Neuronal stem cell (in vitro differentiated cells): Measurements from ENCODE around the gene TRERF1.
"Not testable (repeated sequence)": the region's sequence is repeated elsewhere in the genome, so short reads cannot be mapped to it uniquely, and the experiment has no call there.

Experiments
- DNase-seq: peaks from one replicate; pipeline ENCODE4 v3.0.0-alpha.2; 2013; ENCODE audit warnings: low spot score
- H2AFZ ChIP-seq: one replicate; pipeline ENCODE4 v1.6.1; 2013; ENCODE audit warnings: mild to moderate bottlenecking, low read length, inconsistent platforms
- H2AK5ac ChIP-seq: 2 replicates; pipeline ENCODE4 v1.6.1; 2013; ENCODE audit warnings: low read depth, mild to moderate bottlenecking, inconsistent platforms, low read length, moderate library complexity, mixed read lengths
- H2BK120ac ChIP-seq: 2 replicates; pipeline ENCODE4 v1.6.1; 2013; ENCODE audit warnings: low read depth, mild to moderate bottlenecking, inconsistent platforms, low read length, moderate library complexity, mixed read lengths
- H2BK12ac ChIP-seq: one replicate; pipeline ENCODE4 v1.6.1; 2013; ENCODE audit warnings: low read length, inconsistent platforms
- H2BK15ac ChIP-seq: 2 replicates; pipeline ENCODE4 v1.6.1; 2013; ENCODE audit warnings: mild to moderate bottlenecking, low read length, inconsistent platforms, mixed read lengths
- H2BK5ac ChIP-seq: one replicate; pipeline ENCODE4 v1.6.1; 2013; ENCODE audit warnings: inconsistent platforms, mild to moderate bottlenecking, low read length, moderate library complexity
- H3K14ac ChIP-seq: one replicate; pipeline ENCODE4 v1.6.1; 2013; ENCODE audit warnings: low read length, inconsistent platforms
- H3K18ac ChIP-seq: 2 replicates; pipeline ENCODE4 v1.6.1; 2013; ENCODE audit warnings: low read length, inconsistent platforms
- H3K23ac ChIP-seq: 2 replicates; pipeline ENCODE4 v1.6.1; 2013; ENCODE audit warnings: low read depth, mild to moderate bottlenecking, mixed read lengths, low read length, inconsistent platforms; ENCODE audit not compliant: poor library complexity
- H3K27ac ChIP-seq: replicated peaks from 3 replicates; pipeline ENCODE4 v1.5.1; 2013; ENCODE audit warnings: low read length, inconsistent platforms
- H3K27me3 ChIP-seq, 3 experiments: 2 replicates each; pipeline ENCODE4 v1.6.1; 2013; ENCODE audit warnings: low read length in 3 of 3, mild to moderate bottlenecking in 2 of 3, inconsistent platforms in 1 of 3, low read depth in 1 of 3, mixed read lengths in 1 of 3, moderate library complexity in 1 of 3; ENCODE audit not compliant: control insufficient read depth in 3 of 3, insufficient read depth in 3 of 3
- H3K36me3 ChIP-seq, 2 donors: replicated peaks in 1 of 2; 2 replicates each; pipeline ENCODE4 v1.6.1; 2013; ENCODE audit warnings: low read length in 2 of 2; ENCODE audit not compliant: control insufficient read depth in 2 of 2, insufficient read depth in 2 of 2
- H3K4ac ChIP-seq: 2 replicates; pipeline ENCODE4 v1.6.1; 2013; ENCODE audit warnings: inconsistent platforms, mild to moderate bottlenecking, low read length, moderate library complexity
- H3K4me1 ChIP-seq, 2 donors: 1 replicate in 1 of 2; 2 replicates in 1 of 2; pipeline ENCODE4 v1.6.1; 2013; ENCODE audit warnings: low read length in 2 of 2, low read depth in 1 of 2; ENCODE audit not compliant: control insufficient read depth in 2 of 2, insufficient read depth in 1 of 2
- H3K4me2 ChIP-seq: one replicate; pipeline ENCODE4 v1.6.1; 2013; ENCODE audit warnings: mild to moderate bottlenecking, low read length, inconsistent platforms; ENCODE audit not compliant: insufficient read depth, poor library complexity, severe bottlenecking
- H3K4me3 ChIP-seq, 2 donors: 2 replicates each; pipeline ENCODE4 v1.5.1; 2013; ENCODE audit warnings: low read length in 2 of 2, mild to moderate bottlenecking in 2 of 2, inconsistent platforms in 1 of 2, moderate library complexity in 1 of 2
- H3K79me1 ChIP-seq: one replicate; pipeline ENCODE4 v1.6.1; 2013; ENCODE audit warnings: low read depth, mild to moderate bottlenecking, inconsistent platforms, low read length, moderate library complexity
- H3K9ac ChIP-seq: one replicate; pipeline ENCODE4 v1.6.1; 2013; ENCODE audit warnings: mild to moderate bottlenecking, low read depth, low read length, inconsistent platforms; ENCODE audit not compliant: poor library complexity
- H3K9me3 ChIP-seq, 2 donors: replicated peaks in 1 of 2; 2 replicates each; pipeline versions ENCODE3 to v1.6.1; 2013; ENCODE audit warnings: low read length in 2 of 2, mild to moderate bottlenecking in 2 of 2, inconsistent platforms in 1 of 2, low read depth in 1 of 2, mixed read lengths in 1 of 2, moderate library complexity in 1 of 2; ENCODE audit not compliant: control insufficient read depth in 2 of 2, insufficient read depth in 1 of 2
- H4K8ac ChIP-seq: one replicate; pipeline ENCODE4 v1.6.1; 2013; ENCODE audit warnings: low read depth, mild to moderate bottlenecking, inconsistent platforms, low read length, moderate library complexity
- H4K91ac ChIP-seq: one replicate; pipeline ENCODE4 v1.6.1; 2013; ENCODE audit warnings: low read length, low read depth, mild to moderate bottlenecking, inconsistent platforms; ENCODE audit not compliant: poor library complexity
- WGBS, 2 donors: extraction: QIAGEN DNeasy Blood & Tissue Kit; methylation state at CpG; one replicate each; pipeline ENCODE4 v1.1.7; 2013; ENCODE audit warnings: missing lambda C conversion rate in 2 of 2, mixed read lengths in 1 of 2; ENCODE audit not compliant: insufficient read length in 2 of 2, insufficient replicate concordance in 1 of 2; ENCODE audit errors: extremely low coverage in 2 of 2; 5-methylcytosine and 5-hydroxymethylcytosine counted together

The TRERF1 gene

GRCh38 chr6:42217157-42217518 is 234.6 kb downstream of the TRERF1 start:
- H3K4me2 ChIP-seq, result peak overlapping the region; percentile 61
- H3K18ac ChIP-seq, result no peak overlapping the region
- H3K27ac ChIP-seq, result peak overlapping the region; percentile 88
- no peak overlapping the region for H3K23ac ChIP-seq
- no peaks in the 10 kb centered on the region for H3K27me3 ChIP-seq
- no peak overlapping the region for H2BK120ac ChIP-seq
- no peak overlapping the region for H2AK5ac ChIP-seq
- H3K4me1 ChIP-seq, result peaks cover 0 to 3% of the 10 kb centered on the region in 2 donors
- no peak overlapping the region for H2BK12ac ChIP-seq
- no CpG with 5 or more reads among the region's 5 CpGs for WGBS, 2 donors
- no peak overlapping the region for H4K91ac ChIP-seq
- no peak for DNase-seq
- H3K9me3 ChIP-seq, result no peaks in the 10 kb centered on the region
- peak overlapping the region; percentile 71 to 91 for H3K4me3 ChIP-seq
- peaks cover under 1 to 22% of the 10 kb centered on the region in 2 donors for H3K36me3 ChIP-seq
- peaks cover 2% of the 10 kb centered on the region for H3K79me1 ChIP-seq
- H2BK15ac ChIP-seq, result no peak overlapping the region
- no peak overlapping the region for H4K8ac ChIP-seq
- H3K9ac ChIP-seq, result no peak overlapping the region
- peak overlapping the region; percentile 85 for H2AFZ ChIP-seq
- no peak overlapping the region for H2BK5ac ChIP-seq
- H3K14ac ChIP-seq, result no peak overlapping the region
- H3K4ac ChIP-seq, result no peak overlapping the region

- H3K4me2 ChIP-seq, result peak overlapping the region; percentile 23
- not testable (repeated sequence) for H3K18ac ChIP-seq, H4K91ac ChIP-seq, H3K23ac ChIP-seq, H2BK120ac ChIP-seq, H3K79me1 ChIP-seq, H2BK5ac ChIP-seq, H3K14ac ChIP-seq, H3K4me1 ChIP-seq, H3K27ac ChIP-seq, H3K27me3 ChIP-seq, DNase-seq, H3K4ac ChIP-seq, H2BK15ac ChIP-seq, H2AK5ac ChIP-seq, H3K9me3 ChIP-seq, H2AFZ ChIP-seq, H3K9ac ChIP-seq, H2BK12ac ChIP-seq
- no CpG with 5 or more reads among the region's 18 CpGs for WGBS, 2 donors
- peak overlapping the region; percentile 17 for H4K8ac ChIP-seq
- peaks cover 1 to 28% of the 10 kb centered on the region in 2 donors for H3K36me3 ChIP-seq
- H3K4me3 ChIP-seq, result peak overlapping the region in 1 of 2 donors; percentile 71
Measured at GRCh38 chr6:42216495-42216894, 235.2 kb downstream of the TRERF1 start.

DNA sequence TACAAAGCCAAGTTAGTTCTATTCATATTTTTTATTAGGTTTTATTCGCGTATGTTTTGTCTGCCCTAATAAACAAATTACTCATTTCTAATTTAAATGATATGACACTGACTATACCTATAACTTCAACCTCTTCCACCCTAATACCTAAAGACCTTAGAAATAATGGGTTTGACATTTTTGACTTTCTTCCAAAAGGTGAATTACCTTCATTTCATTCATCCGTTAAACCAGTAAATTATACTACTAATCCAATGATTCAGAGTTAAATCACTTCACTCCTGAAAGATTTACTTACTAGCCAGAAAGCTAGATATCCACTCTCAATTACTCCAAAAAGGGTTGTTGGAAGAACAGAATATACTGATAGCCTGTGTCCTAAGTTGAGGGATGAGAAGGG is 239.3 kb downstream of the TRERF1 start:
- WGBS, 2 donors, result no CpG with 5 or more reads among the region's 3 CpGs

DNA sequence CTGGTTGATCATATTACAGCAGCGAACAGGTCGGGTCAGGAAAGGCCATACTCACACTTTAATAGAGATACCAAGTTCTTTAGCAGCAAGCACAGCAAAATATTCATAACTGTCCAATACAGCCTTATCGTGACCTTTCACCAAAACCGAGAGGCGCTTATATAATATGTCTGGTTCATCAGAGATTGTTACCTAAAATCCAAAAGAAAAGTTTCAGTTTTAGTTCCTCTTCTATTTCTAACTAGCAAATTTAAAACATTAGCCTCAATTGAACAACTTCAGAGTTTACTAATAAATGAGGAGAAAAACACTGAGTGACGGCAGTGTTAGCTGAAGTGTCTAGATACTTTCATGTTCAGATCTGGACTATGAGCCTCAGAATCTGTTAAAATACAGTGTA is 240.0 kb downstream of the TRERF1 start:
- Histone ChIP-seq H2BK15ac (no peak overlapping the region), H3K36me3 (peaks cover 11 to 70% of the 10 kb centered on the region in 2 donors), H3K27me3 (no peaks in the 10 kb centered on the region), H2BK5ac (no peak overlapping the region), H3K9ac (no peak overlapping the region), H3K18ac (no peak overlapping the region), H3K79me1 (peaks cover 2% of the 10 kb centered on the region), H4K91ac (no peak overlapping the region), H3K4me2 (no peak overlapping the region), H3K27ac (no peak overlapping the region), H2BK120ac (no peak overlapping the region), H3K4me1 (peaks cover 0 to 2% of the 10 kb centered on the region in 2 donors), H3K14ac (no peak overlapping the region), H3K23ac (no peak overlapping the region), H4K8ac (no peak overlapping the region), H2BK12ac (no peak overlapping the region), H2AFZ (no peak overlapping the region), H3K4me3 (no peak overlapping the region), H2AK5ac (no peak overlapping the region), H3K4ac (no peak overlapping the region), H3K9me3 (no peaks in the 10 kb centered on the region)
- no CpG with 5 or more reads among the region's 6 CpGs for WGBS, 2 donors
- no peak for DNase-seq

More for the DNA sequence above, 239.3 kb downstream of the TRERF1 start:
- no peak overlapping the region for H3K9ac ChIP-seq
- H4K91ac ChIP-seq, result no peak overlapping the region
- no peak overlapping the region for H3K27ac ChIP-seq
- no peak overlapping the region for H2AFZ ChIP-seq
- no peak overlapping the region for H3K4ac ChIP-seq
- H3K23ac ChIP-seq, result no peak overlapping the region
- H2BK12ac ChIP-seq, result no peak overlapping the region
- no peak overlapping the region for H3K4me2 ChIP-seq
- H3K14ac ChIP-seq, result no peak overlapping the region
- no peak overlapping the region for H2BK15ac ChIP-seq
- peaks cover 11 to 66% of the 10 kb centered on the region in 2 donors for H3K36me3 ChIP-seq
- H3K4me1 ChIP-seq, result peaks cover 0 to 3% of the 10 kb centered on the region in 2 donors
- H4K8ac ChIP-seq, result no peak overlapping the region
- peaks cover 2% of the 10 kb centered on the region for H3K79me1 ChIP-seq
- no peak overlapping the region for H2BK120ac ChIP-seq
- no peak overlapping the region for H3K18ac ChIP-seq
- no peak for DNase-seq
- no peak overlapping the region for H2BK5ac ChIP-seq
- no peaks in the 10 kb centered on the region for H3K27me3 ChIP-seq
- H2AK5ac ChIP-seq, result no peak overlapping the region
- no peaks in the 10 kb centered on the region for H3K9me3 ChIP-seq
- H3K4me3 ChIP-seq, result no peak overlapping the region
